Measurements from ENCODE around the gene DDC.

DNA sequence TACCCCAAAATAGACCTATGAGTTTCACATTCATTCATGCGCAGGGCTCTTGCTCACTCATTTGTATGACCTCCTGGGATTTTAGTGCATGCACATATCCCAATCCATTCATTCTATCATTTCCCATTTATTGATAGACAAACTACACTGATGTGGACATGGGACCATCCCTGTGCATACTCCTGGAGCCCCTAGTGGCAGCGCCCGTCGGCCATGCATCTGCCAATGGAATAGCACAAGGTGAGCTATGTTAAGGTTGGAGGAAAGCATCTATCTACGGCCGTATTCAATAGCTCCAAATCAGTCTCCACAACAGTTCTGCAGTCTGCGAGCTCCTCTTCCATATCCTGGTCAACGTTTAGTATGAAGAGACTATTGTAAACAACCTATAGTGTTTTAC is 83.3 kb downstream of the DDC start:
- TF ChIP-seq CTCF (IDR thresholded peaks at IDR 0.05) (no peak), POLR2A (IDR thresholded peaks at IDR 0.05) (no peak)

All from esophagus squamous epithelium (tissue), 4 donors.